NCI-H1105 treated with DMSO at 0.1 percent for 48 hours (cell line): Measurements from ENCODE around the gene LYPLAL1.
"Not testable (repeated sequence)": the region's sequence is repeated elsewhere in the genome, so short reads cannot be mapped to it uniquely, and the experiment has no call there.

ENCODE experiments used
- DNase-seq: peaks from one replicate; lab custom pipeline; 2025; lab: John Stamatoyannopoulos, UW

The LYPLAL1 gene

GRCh38 chr1:219215477-219215876, 41.8 kb downstream of the LYPLAL1 start:
- DNase-seq = no peak

- DNase-seq = no peak
Observed at GRCh38 chr1:219220945-219221344, 47.3 kb downstream of the LYPLAL1 start.

- no peak for DNase-seq
Observed at GRCh38 chr1:219223496-219223895, 49.8 kb downstream of the LYPLAL1 start.

GRCh38 chr1:219226196-219226595, 52.5 kb downstream of the LYPLAL1 start:
- no peak for DNase-seq

GRCh38 chr1:219227360-219228057, 53.8 kb downstream of the LYPLAL1 start:
- DNase-seq = no peak

GRCh38 chr1:219228058-219228419, 54.4 kb downstream of the LYPLAL1 start:
- no peak for DNase-seq

- no peak for DNase-seq
Observed at GRCh38 chr1:219232890-219233289, 59.2 kb downstream of the LYPLAL1 start.

GRCh38 chr1:219235903-219236481, 62.3 kb downstream of the LYPLAL1 start:
- DNase-seq = no peak

GRCh38 chr1:219236933-219237610, 63.4 kb downstream of the LYPLAL1 start:
- no peak for DNase-seq

- no peak for DNase-seq
Observed at GRCh38 chr1:219239518-219239917, 65.8 kb downstream of the LYPLAL1 start.

GRCh38 chr1:219244864-219245263, 71.2 kb downstream of the LYPLAL1 start:
- DNase-seq = no peak

- DNase-seq = no peak
Observed at GRCh38 chr1:219247441-219247840, 73.8 kb downstream of the LYPLAL1 start.

GRCh38 chr1:219250468-219250867, 76.8 kb downstream of the LYPLAL1 start:
- DNase-seq = not testable (repeated sequence)

GRCh38 chr1:219257751-219258150, 84.1 kb downstream of the LYPLAL1 start:
- no peak for DNase-seq

- no peak for DNase-seq
Observed at GRCh38 chr1:219261454-219261853, 87.8 kb downstream of the LYPLAL1 start.
